Mesothelial cell of epicardium (in vitro differentiated cells): ENCODE measurements around the gene GOLGA7B. TPM values are rescaled to one million over a fixed set of nuclear protein-coding genes. Genes with fewer than 3 reads are reported as not detected.

Experiments
- DNase-seq, 2 experiments: peaks; one replicate each; pipeline ENCODE4 v3.0.0; 2021; ENCODE audit warnings: low spot score in 2 of 2; ENCODE audit not compliant: unreplicated experiment in 2 of 2
- H3K27ac Mint-ChIP-seq: 2 replicates; pipeline ENCODE4 v1.8.0; 2021; ENCODE audit warnings: mixed read lengths
- H3K27me3 Mint-ChIP-seq: 2 replicates; pipeline ENCODE4 v1.8.0; 2021; ENCODE audit warnings: low read depth, mixed read lengths
- H3K36me3 Mint-ChIP-seq: 2 replicates; pipeline ENCODE4 v1.8.0; 2021; ENCODE audit warnings: mixed read lengths
- H3K4me1 Mint-ChIP-seq: 2 replicates; pipeline ENCODE4 v1.8.0; 2021; ENCODE audit warnings: mixed read lengths
- H3K4me3 Mint-ChIP-seq: 2 replicates; pipeline ENCODE4 v1.8.0; 2021; ENCODE audit warnings: mild to moderate bottlenecking, moderate library complexity, mixed read lengths
- H3K9me3 Mint-ChIP-seq: 2 replicates; pipeline ENCODE4 v1.8.0; 2021; ENCODE audit warnings: mixed read lengths
- total RNA-seq: library from RNA; stranded (reverse); gene quantifications from 3 replicates; pipeline ENCODE4 v1.2.1, GENCODE V29; 2021
- TF ChIP-seq, protein P1 (sequence below): fragments of 200-600 bp; sonication (generic); IDR thresholded peaks from one replicate; pipeline ENCODE4 v1.5.0; 2021; ENCODE audit warnings: antibody characterized with exemption; ENCODE audit not compliant: unreplicated experiment

Gene GOLGA7B
- total RNA-seq, 1 donor from 2014 or later, result 0.16 TPM

DNA sequence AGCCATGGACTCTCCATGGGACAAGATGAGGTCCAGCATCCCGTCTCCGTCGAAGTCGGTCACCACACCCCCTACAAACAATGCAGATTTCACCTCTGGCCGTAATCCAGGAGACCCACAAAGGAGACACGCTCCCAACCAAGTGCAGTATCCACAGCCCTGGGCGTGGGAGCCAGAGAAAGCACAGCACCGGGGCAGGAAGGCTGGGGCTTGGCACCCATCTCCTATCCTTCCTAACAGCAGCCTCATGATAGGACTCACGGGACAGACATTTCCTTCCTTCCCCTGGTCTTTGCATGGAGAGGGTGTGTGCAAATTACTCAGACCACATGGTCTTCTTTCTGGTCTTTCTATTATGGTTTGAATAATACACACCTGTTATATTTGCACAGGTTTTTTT is 46.3 kb downstream of the GOLGA7B start:
- no peak overlapping the region for H3K4me3 Mint-ChIP-seq
- DNase-seq, result no peak
- no peaks in the 10 kb centered on the region for H3K36me3 Mint-ChIP-seq
- no peaks in the 10 kb centered on the region for H3K9me3 Mint-ChIP-seq
- peaks cover 37% of the 10 kb centered on the region for H3K27me3 Mint-ChIP-seq
- H3K4me1 Mint-ChIP-seq, result no peaks in the 10 kb centered on the region
- TF ChIP-seq, protein P1, sequence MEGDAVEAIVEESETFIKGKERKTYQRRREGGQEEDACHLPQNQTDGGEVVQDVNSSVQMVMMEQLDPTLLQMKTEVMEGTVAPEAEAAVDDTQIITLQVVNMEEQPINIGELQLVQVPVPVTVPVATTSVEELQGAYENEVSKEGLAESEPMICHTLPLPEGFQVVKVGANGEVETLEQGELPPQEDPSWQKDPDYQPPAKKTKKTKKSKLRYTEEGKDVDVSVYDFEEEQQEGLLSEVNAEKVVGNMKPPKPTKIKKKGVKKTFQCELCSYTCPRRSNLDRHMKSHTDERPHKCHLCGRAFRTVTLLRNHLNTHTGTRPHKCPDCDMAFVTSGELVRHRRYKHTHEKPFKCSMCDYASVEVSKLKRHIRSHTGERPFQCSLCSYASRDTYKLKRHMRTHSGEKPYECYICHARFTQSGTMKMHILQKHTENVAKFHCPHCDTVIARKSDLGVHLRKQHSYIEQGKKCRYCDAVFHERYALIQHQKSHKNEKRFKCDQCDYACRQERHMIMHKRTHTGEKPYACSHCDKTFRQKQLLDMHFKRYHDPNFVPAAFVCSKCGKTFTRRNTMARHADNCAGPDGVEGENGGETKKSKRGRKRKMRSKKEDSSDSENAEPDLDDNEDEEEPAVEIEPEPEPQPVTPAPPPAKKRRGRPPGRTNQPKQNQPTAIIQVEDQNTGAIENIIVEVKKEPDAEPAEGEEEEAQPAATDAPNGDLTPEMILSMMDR, result no peak
- no peak overlapping the region for H3K27ac Mint-ChIP-seq

DNA sequence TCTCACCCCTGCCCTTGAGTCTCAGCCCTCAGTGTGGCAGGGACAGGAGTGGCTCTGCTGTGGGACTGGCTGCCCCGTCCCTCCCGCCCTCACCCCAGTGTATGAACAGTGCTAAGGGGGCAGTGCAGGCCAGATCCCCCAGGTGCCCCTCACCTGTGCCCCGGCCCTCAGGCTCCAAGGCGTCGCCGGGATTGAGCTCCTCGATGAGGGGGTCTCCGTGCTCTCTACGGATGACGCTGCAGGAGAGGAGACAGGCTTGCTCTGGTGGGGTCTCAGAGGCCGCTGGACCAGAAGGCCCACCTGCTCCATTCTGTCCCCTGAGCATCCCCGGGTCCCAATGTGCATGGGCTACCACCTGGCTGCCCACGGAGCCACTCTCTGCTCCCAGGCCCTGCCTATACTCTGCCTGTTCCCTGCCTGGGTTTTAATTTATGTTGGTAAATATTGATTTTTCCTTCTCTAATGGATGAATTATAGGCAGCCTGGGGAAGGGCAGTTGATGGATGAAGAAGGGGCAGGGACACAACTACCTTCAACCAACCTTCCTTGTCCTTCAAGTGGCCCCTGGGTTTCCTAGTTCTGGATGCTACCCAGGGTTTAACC is 47.2 kb downstream of the GOLGA7B start:
- DNase-seq, result no peak
- H3K27me3 Mint-ChIP-seq, result peaks cover 41% of the 10 kb centered on the region
- TF ChIP-seq, protein P1, result no peak
- H3K4me3 Mint-ChIP-seq, result no peak overlapping the region
- H3K36me3 Mint-ChIP-seq, result no peaks in the 10 kb centered on the region
- H3K4me1 Mint-ChIP-seq, result no peaks in the 10 kb centered on the region
- no peaks in the 10 kb centered on the region for H3K9me3 Mint-ChIP-seq
- no peak overlapping the region for H3K27ac Mint-ChIP-seq

DNA sequence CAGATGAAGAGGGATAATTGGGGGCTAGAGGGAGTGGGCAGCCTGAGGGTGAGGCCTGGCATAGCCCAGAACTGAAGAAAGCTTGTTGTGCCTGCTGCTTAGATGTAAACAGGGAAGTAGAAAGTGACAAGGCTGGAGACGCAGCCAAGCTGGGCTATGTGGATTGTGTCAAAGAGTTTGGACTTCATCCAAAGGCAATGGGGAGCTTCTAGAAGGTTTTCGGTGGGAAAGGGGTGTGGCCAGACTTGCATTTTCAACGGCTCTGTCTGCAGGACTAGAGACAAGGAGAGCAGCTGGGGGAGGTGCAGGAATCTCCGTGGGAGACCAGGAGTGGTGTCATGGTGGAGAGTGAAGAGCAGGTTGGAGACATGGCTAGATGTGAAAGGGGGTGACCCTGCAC is 48.8 kb downstream of the GOLGA7B start:
- H3K36me3 Mint-ChIP-seq, result no peaks in the 10 kb centered on the region
- TF ChIP-seq, protein P1, result no peak
- no peaks in the 10 kb centered on the region for H3K9me3 Mint-ChIP-seq
- peaks cover 41% of the 10 kb centered on the region for H3K27me3 Mint-ChIP-seq
- H3K4me3 Mint-ChIP-seq, result no peak overlapping the region
- H3K27ac Mint-ChIP-seq, result no peak overlapping the region
- no peak for DNase-seq
- H3K4me1 Mint-ChIP-seq, result no peaks in the 10 kb centered on the region

DNA sequence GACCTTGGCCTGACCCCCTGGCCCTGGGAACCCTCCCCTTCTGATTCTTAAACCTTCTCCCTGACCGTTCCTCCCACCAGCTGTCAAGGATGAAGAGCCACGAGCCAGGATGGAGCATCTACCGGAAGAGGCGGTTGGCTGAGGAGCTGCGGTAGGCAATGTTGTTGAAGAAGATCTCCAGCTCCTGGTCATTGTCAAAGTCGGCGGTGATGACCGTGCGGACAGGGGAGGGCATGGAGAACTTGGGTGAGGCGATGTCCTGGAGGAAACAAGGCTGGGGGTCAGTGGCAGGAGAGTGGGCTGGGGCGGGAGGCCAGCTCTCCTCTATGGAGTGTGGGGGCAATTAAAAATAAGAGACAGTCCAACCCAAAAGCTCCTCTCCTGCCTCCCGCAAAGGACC is 51.7 kb downstream of the GOLGA7B start:
- no peak for DNase-seq
- TF ChIP-seq, protein P1, result no peak
- H3K9me3 Mint-ChIP-seq, result no peaks in the 10 kb centered on the region
- H3K27me3 Mint-ChIP-seq, result peaks cover 33% of the 10 kb centered on the region
- no peaks in the 10 kb centered on the region for H3K4me1 Mint-ChIP-seq
- no peak overlapping the region for H3K27ac Mint-ChIP-seq
- H3K4me3 Mint-ChIP-seq, result no peak overlapping the region
- H3K36me3 Mint-ChIP-seq, result no peaks in the 10 kb centered on the region

DNA sequence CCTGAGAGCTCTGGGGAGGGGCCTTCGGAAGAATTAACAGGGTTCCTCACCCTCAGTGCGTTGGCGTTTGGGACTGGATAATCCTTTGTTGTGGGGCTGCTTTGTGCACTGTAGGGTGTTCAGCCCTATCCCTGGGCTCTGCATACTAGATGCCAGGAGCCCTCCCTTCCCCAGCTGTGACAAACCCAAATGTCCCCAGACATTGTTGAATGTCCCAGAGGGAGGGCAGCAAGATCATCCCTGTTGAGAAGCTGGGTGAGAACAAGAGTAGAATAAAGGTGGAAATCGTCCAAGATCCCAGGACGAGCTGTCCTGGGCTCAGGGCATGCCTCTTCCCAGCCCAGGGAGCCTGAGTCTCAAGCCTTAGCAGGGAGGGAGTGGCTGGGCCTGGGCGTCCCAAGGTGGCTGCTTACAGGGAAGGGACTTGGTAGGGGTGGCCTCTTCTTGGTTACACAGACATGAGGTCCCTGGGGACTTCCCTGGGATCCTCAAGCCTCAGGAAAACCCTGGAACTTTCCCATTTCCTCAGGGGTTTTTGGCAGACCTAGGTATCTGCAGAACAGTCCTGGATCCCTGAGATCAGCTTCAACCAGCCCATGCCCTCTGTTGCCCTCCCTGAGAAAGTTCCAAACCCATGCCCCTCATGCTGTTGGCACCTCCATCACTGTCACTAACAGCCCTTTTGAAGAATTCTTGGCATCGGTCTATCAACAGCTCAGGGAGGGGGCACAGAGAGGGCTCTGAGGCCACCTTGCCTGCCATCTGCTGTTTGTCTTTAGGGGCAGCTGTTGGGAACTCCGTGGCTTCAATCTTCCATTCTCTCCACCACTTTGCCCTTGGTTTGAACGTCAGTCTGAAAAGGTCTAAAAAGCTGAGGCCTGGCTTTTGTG is 53.7 kb downstream of the GOLGA7B start:
- no peak for DNase-seq
- H3K4me1 Mint-ChIP-seq, result no peaks in the 10 kb centered on the region
- TF ChIP-seq, protein P1, result no peak
- peaks cover 51% of the 10 kb centered on the region for H3K27me3 Mint-ChIP-seq
- no peak overlapping the region for H3K4me3 Mint-ChIP-seq
- no peaks in the 10 kb centered on the region for H3K36me3 Mint-ChIP-seq
- H3K9me3 Mint-ChIP-seq, result no peaks in the 10 kb centered on the region
- no peak overlapping the region for H3K27ac Mint-ChIP-seq
